K562 (cell line): ENCODE results near the gene SPACA9. TPM values are rescaled to one million over a fixed set of nuclear protein-coding genes. Genes with fewer than 3 reads are reported as not detected.

ENCODE experiments used
- ATAC-seq: fragments of 200-7000 bp; cut with Tn5 transposase; 3 replicates; pipeline ENCODE4 v1.9.1; 2020; ENCODE audit warnings: moderate library complexity
- BruUV-seq: library from RNA; stranded (reverse); fragments of 400-500 nt; replicated peaks from 2 replicates; lab custom pipeline; 2021; lab: Mats Ljungman, UMichigan
- CTCF ChIA-PET: fragments of 300-600 bp; formaldehyde crosslinking; extraction: SDS; loops from one replicate; lab custom pipeline; 2021; ENCODE audit warnings: low intra/inter-chr PET ratio; lab: Yijun Ruan, JAX
- POLR2A ChIA-PET: fragments of 300-600, 350-650 bp; sonication (Branson Sonifier 250); formaldehyde crosslinking; extraction: SDS; loops from one replicate; lab custom pipeline; 2021; ENCODE audit warnings: antibody characterized with exemption, inconsistent platforms; lab: Yijun Ruan, JAX
- DNase-seq, 4 experiments: peaks; one replicate each; pipeline versions ENCODE4 v3.0.0 to v3.0.0-alpha.2; 2011 to 2018; ENCODE audit warnings: low spot score in 3 of 4, mixed read lengths in 3 of 4; ENCODE audit errors: extremely low read depth in 1 of 4
- FAIRE-seq: peaks from 2 replicates; lab custom pipeline; 2011; peaks lifted over from hg19 to GRCh38; lab: Jason Lieb, UNC
- H2AFZ ChIP-seq: 2 replicates; pipeline ENCODE4 v1.6.0; 2011; ENCODE audit warnings: low read depth, low read length, control low read depth, inconsistent platforms
- H3K27ac ChIP-seq: fragments of 200-600 bp; 3 replicates; pipeline ENCODE4 v1.8.0; 2011; ENCODE audit warnings: low read depth, mild to moderate bottlenecking, control low read depth, inconsistent platforms, low read length, moderate library complexity, mixed read lengths; ENCODE audit errors: extremely low read depth
- H3K27me3 ChIP-seq, 2 experiments: fragments of 300-600 bp in 1 of 2; 2 replicates in 1 of 2; 3 replicates in 1 of 2; pipeline versions ENCODE4 v1.6.0 to v1.8.0; 2011; ENCODE audit warnings: inconsistent platforms in 2 of 2, low read length in 2 of 2, mild to moderate bottlenecking in 1 of 2, mixed read lengths in 1 of 2, moderate library complexity in 1 of 2; ENCODE audit not compliant: control insufficient read depth in 2 of 2, insufficient read depth in 2 of 2
- H3K36me3 ChIP-seq: fragments of 300-600 bp; 3 replicates; pipeline ENCODE4 v1.8.0; 2011; ENCODE audit warnings: mild to moderate bottlenecking, low read length, inconsistent platforms; ENCODE audit not compliant: control insufficient read depth, insufficient read depth
- H3K4me1 ChIP-seq, 2 experiments: fragments of 200-600 bp in 1 of 2; replicated peaks in 1 of 2; 2 replicates in 1 of 2; 3 replicates in 1 of 2; pipeline versions ENCODE4 v1.5.1 to v1.8.0; 2011; ENCODE audit warnings: inconsistent platforms in 2 of 2, low read length in 2 of 2, mild to moderate bottlenecking in 1 of 2, mixed read lengths in 1 of 2, moderate library complexity in 1 of 2; ENCODE audit not compliant: control insufficient read depth in 2 of 2, insufficient read depth in 2 of 2
- H3K4me2 ChIP-seq: 2 replicates; pipeline ENCODE4 v1.6.1; 2011; ENCODE audit warnings: low read length, control low read depth, inconsistent platforms, mixed read lengths; ENCODE audit not compliant: insufficient read depth
- H3K4me3 ChIP-seq: fragments of 200-600 bp; sonication (generic), shearing (Covaris generic); 2 replicates; pipeline ENCODE4 v1.5.1; 2016; ENCODE audit warnings: control low read depth, inconsistent platforms
- H3K79me2 ChIP-seq: fragments of 200-600 bp; 3 replicates; pipeline ENCODE4 v1.8.0; 2011; ENCODE audit warnings: low read length, inconsistent platforms; ENCODE audit not compliant: control insufficient read depth, insufficient read depth
- H3K9ac ChIP-seq, 2 experiments: 2 replicates each; pipeline versions ENCODE4 v1.6.0 to v1.6.1; 2011; ENCODE audit warnings: low read depth in 2 of 2, low read length in 2 of 2, control low read depth in 1 of 2, inconsistent platforms in 1 of 2, mild to moderate bottlenecking in 1 of 2, mixed read lengths in 1 of 2; ENCODE audit not compliant: insufficient read depth in 1 of 2
- H3K9me1 ChIP-seq: one replicate; pipeline ENCODE4 v1.6.0; 2011; ENCODE audit warnings: inconsistent platforms, mild to moderate bottlenecking, low read length, moderate library complexity; ENCODE audit not compliant: control insufficient read depth, insufficient read depth
- H3K9me3 ChIP-seq: replicated peaks from 2 replicates; pipeline ENCODE4 v1.5.1; 2011; ENCODE audit warnings: low read depth, low read length, inconsistent platforms; ENCODE audit not compliant: control insufficient read depth, insufficient read depth
- H4K20me1 ChIP-seq: replicated peaks from 2 replicates; pipeline ENCODE4 v1.6.1; 2011; ENCODE audit warnings: low read length, inconsistent platforms, mixed read lengths; ENCODE audit not compliant: control insufficient read depth, insufficient read depth
- BRD4 ChIP-seq: fragments of 200-600 bp; sonication (generic); IDR thresholded peaks from 2 replicates; pipeline ENCODE4 v1.6.1; 2017; ENCODE audit warnings: inconsistent platforms
- CTCFL ChIP-seq: IDR thresholded peaks from 2 replicates; pipeline ENCODE4 v1.6.1; 2011; ENCODE audit warnings: borderline replicate concordance, low read depth, mild to moderate bottlenecking, moderate library complexity, low read length; ENCODE audit not compliant: insufficient read depth, poor library complexity, severe bottlenecking
- GTF2A2 ChIP-seq: IDR thresholded peaks from 2 replicates; pipeline ENCODE4 v1.6.1; 2016; ENCODE audit warnings: mild to moderate bottlenecking, missing genetic modification characterization, missing compliant biosample characterization
- PHTF2 ChIP-seq: fragments of 250-450 bp; sonication (Bioruptor Pico); IDR thresholded peaks from 2 replicates; pipeline ENCODE4 v1.5.0; 2021; ENCODE audit warnings: mild to moderate bottlenecking
- POLR2AphosphoS5 ChIP-seq: IDR thresholded peaks from 2 replicates; pipeline ENCODE4 v1.6.1; 2011; ENCODE audit warnings: mild to moderate bottlenecking, low read depth, low read length, moderate library complexity; ENCODE audit not compliant: control insufficient read depth, insufficient read depth
- RHOXF2B ChIP-seq: fragments of 250-450 bp; sonication (Bioruptor Pico); conservative IDR thresholded peaks from 2 replicates; pipeline ENCODE4 v1.5.1; 2021
- ZKSCAN1 ChIP-seq: fragments of 150-350 bp; IDR thresholded peaks from 2 replicates; pipeline ENCODE4 v1.6.1; 2016; ENCODE audit warnings: low read depth, low read length
- ZNF696 ChIP-seq: fragments of 250-450 bp; sonication (Bioruptor Pico); conservative IDR thresholded peaks from 2 replicates; pipeline ENCODE4 v1.4.0; 2020; ENCODE audit warnings: mild to moderate bottlenecking, moderate library complexity
- WGBS: fragments of 100-300 bp; shearing (Covaris generic); methylation state at CpG from one replicate; pipeline ENCODE4 v1.1.6; 2016; ENCODE audit warnings: low coverage, mixed read lengths; ENCODE audit not compliant: insufficient coverage; ENCODE audit errors: missing lambda C conversion rate; 5-methylcytosine and 5-hydroxymethylcytosine counted together
- in situ Hi-C: fragments of 300-500 bp; cut with MboI; formaldehyde crosslinking; loops from 4 replicates; pipeline ENCODE4 v1.15.0; 2018; ENCODE audit warnings: inconsistent platforms, mixed read lengths
- intact Hi-C: fragments of 100-400 bp; cut with micrococcal nuclease; formaldehyde crosslinking; loops from 2 replicates; pipeline ENCODE4 v1.14.2; 2022
- polyA plus RNA-seq, 8 experiments: library from polyadenylated mRNA; depleted of rRNA in 4 of 8; stranded (reverse) in 5 of 8; unstranded in 3 of 8; fragments of >200 nt; fragmentation: Nextera tagmentation in 2 of 8; fragmentation: Illumina TruSeq in 1 of 8; extraction: Ambion mirVana in 2 of 8; extraction: Trizol in 1 of 8; gene quantifications; 2 replicates each; pipeline versions ENCODE4 v1.2.1 to v1.2.3, GENCODE V29; 2011 to 2014; ENCODE audit warnings: inconsistent platforms in 1 of 8, missing spikeins in 1 of 8
- total RNA-seq, 7 experiments: library from RNA; depleted of rRNA in 6 of 7; stranded (reverse); fragments of >200 nt in 6 of 7; fragmentation: Illumina TruSeq in 2 of 7; extraction: Trizol in 2 of 7; gene quantifications; 2 replicates each; pipeline versions ENCODE4 v1.2.1 to v1.2.3, GENCODE V29; 2011 to 2021; ENCODE audit warnings: low replicate concordance in 1 of 7

SPACA9 gene
- total and polyA plus RNA-seq, 9 of the 15 experiments (the other 6 are each of a cell fraction or from before 2014, with no cell fraction given): 0.06 to 0.51 (median 0.36) TPM

GRCh38 chr9:132880324-132880661, 1.6 kb downstream of the SPACA9 start:
- Histone ChIP-seq H3K9ac (no peak overlapping the region), H2AFZ (no peak overlapping the region), H3K9me1 (no peaks in the 10 kb centered on the region), H4K20me1 (no peaks in the 10 kb centered on the region), H3K27me3 (peaks cover 19 to 44% of the 10 kb centered on the region in 2 experiments; a peak in 4 of 5 replicates), H3K4me3 (no peak overlapping the region), H3K27ac (no peak overlapping the region), H3K79me2 (no peaks in the 10 kb centered on the region), H3K9me3 (no peaks in the 10 kb centered on the region), H3K4me2 (no peak overlapping the region), H3K4me1 (peaks cover 0 to 18% of the 10 kb centered on the region in 2 experiments; a peak in 3 of 5 replicates), H3K36me3 (no peaks in the 10 kb centered on the region)
- in situ Hi-C loops: no loop called here
- FAIRE-seq: no peak
- WGBS: 56% methylated on average over 7 of the region's 7 CpGs
- CTCF ChIA-PET: no interaction called here
- no peak for ATAC-seq
- no peak for DNase-seq
- no TSS peak for BruUV-seq
- intact Hi-C loops: no loop called here
- TF ChIP-seq BRD4: no peak
- TF ChIP-seq RHOXF2B (CRISPR knock-in tag): no peak
- no peak for TF ChIP-seq CTCFL
- TF ChIP-seq ZKSCAN1: no peak
- no peak for TF ChIP-seq PHTF2 (CRISPR knock-in tag)
- no peak for TF ChIP-seq POLR2AphosphoS5
- TF ChIP-seq GTF2A2 (tag): no peak
- no peak for TF ChIP-seq ZNF696 (CRISPR knock-in tag)
- POLR2A ChIA-PET: no interaction called here
